HepG2 (cell line): ENCODE data around the gene P2RX3. TPM values are rescaled to one million over a fixed set of nuclear protein-coding genes. Genes with fewer than 3 reads are reported as not detected.

Experiments used
- ATAC-seq: fragments of 200-7000 bp; cut with Tn5 transposase; 3 replicates; pipeline ENCODE4 v1.9.1; 2020; ENCODE audit warnings: mild to moderate bottlenecking, moderate library complexity
- BruUV-seq: library from RNA; stranded (reverse); fragments of 400-500 nt; replicated peaks from 2 replicates; lab custom pipeline; 2021; lab: Mats Ljungman, UMichigan
- CTCF ChIA-PET: fragments of 300-600 bp; formaldehyde crosslinking; extraction: SDS; loops from one replicate; lab custom pipeline; 2021; ENCODE audit warnings: low total read pairs, inconsistent platforms, low intra/inter-chr PET ratio; lab: Yijun Ruan, JAX
- POLR2A ChIA-PET: fragments of 350-600 bp; sonication (Branson Sonifier 250); formaldehyde crosslinking; loops from one replicate; lab custom pipeline; 2020; ENCODE audit warnings: antibody characterized with exemption, inconsistent platforms; lab: Yijun Ruan, JAX
- DNase-seq: peaks from one replicate; pipeline ENCODE4 v3.0.0-alpha.2; 2015; ENCODE audit warnings: low spot score
- FAIRE-seq: peaks from 3 replicates; lab custom pipeline; 2011; peaks lifted over from hg19 to GRCh38; lab: Jason Lieb, UNC
- H2AFZ ChIP-seq: one replicate; pipeline ENCODE4 v1.6.1; 2011; ENCODE audit warnings: low read length, inconsistent platforms
- H3K27ac ChIP-seq: fragments of 300-600 bp; 3 replicates; pipeline ENCODE4 v1.8.0; 2011; ENCODE audit warnings: mixed run types, mild to moderate bottlenecking, mixed read lengths, low read length, inconsistent platforms; ENCODE audit not compliant: insufficient read depth; ENCODE audit errors: extremely low read length
- H3K27me3 ChIP-seq, 2 experiments: fragments of 200-600 bp in 1 of 2; 2 replicates in 1 of 2; 3 replicates in 1 of 2; pipeline versions ENCODE4 v1.6.0 to v1.8.0; 2011; ENCODE audit warnings: low read length in 2 of 2, mild to moderate bottlenecking in 2 of 2, moderate library complexity in 2 of 2, inconsistent platforms in 1 of 2; ENCODE audit not compliant: insufficient read depth in 2 of 2, control insufficient read depth in 1 of 2
- H3K36me3 ChIP-seq, 2 experiments: fragments of 200-600 bp in 1 of 2; replicated peaks in 1 of 2; 2 replicates in 1 of 2; 3 replicates in 1 of 2; pipeline versions ENCODE4 v1.5.1 to v1.8.0; 2011; ENCODE audit warnings: low read length in 2 of 2, inconsistent platforms in 1 of 2; ENCODE audit not compliant: insufficient read depth in 2 of 2, control insufficient read depth in 1 of 2
- H3K4me1 ChIP-seq: 2 replicates; pipeline ENCODE4 v1.5.1; 2012; ENCODE audit warnings: low read length, inconsistent platforms; ENCODE audit not compliant: insufficient read depth
- H3K4me2 ChIP-seq: 2 replicates; pipeline ENCODE4 v1.6.0; 2011; ENCODE audit warnings: low read depth, low read length, inconsistent platforms
- H3K4me3 ChIP-seq, 3 experiments: fragments of 200-600 bp in 1 of 3; sonication (generic), shearing (Covaris generic) in 1 of 3; replicated peaks in 1 of 3; 2 replicates each; pipeline ENCODE4 v1.5.1; 2011 to 2016; ENCODE audit warnings: low read length in 3 of 3, inconsistent platforms in 2 of 3, low read depth in 2 of 3, mild to moderate bottlenecking in 2 of 3, control low read depth in 1 of 3, mixed read lengths in 1 of 3; ENCODE audit not compliant: insufficient read depth in 1 of 3
- H3K79me2 ChIP-seq: one replicate; pipeline ENCODE4 v1.6.1; 2011; ENCODE audit warnings: low read length, inconsistent platforms; ENCODE audit not compliant: insufficient read depth
- H3K9ac ChIP-seq: 2 replicates; pipeline ENCODE4 v1.6.0; 2011; ENCODE audit warnings: mild to moderate bottlenecking, low read depth, low read length, inconsistent platforms; ENCODE audit not compliant: insufficient read depth
- H3K9me3 ChIP-seq: 2 replicates; pipeline ENCODE4 v1.5.1; 2012; ENCODE audit warnings: mild to moderate bottlenecking, low read length
- H4K20me1 ChIP-seq: 2 replicates; pipeline ENCODE4 v1.6.0; 2011; ENCODE audit warnings: inconsistent platforms, mild to moderate bottlenecking, low read length, moderate library complexity; ENCODE audit not compliant: insufficient read depth
- ARID3A ChIP-seq: IDR thresholded peaks from 2 replicates; pipeline ENCODE4 v1.6.1; 2012; ENCODE audit warnings: low read depth, low read length, improper control_type of control experiment
- NRL ChIP-seq: sonication (generic); formaldehyde crosslinking; IDR thresholded peaks from 2 replicates; pipeline ENCODE4 v1.5.0; 2020; ENCODE audit warnings: missing genetic modification reagents, mild to moderate bottlenecking, moderate library complexity, borderline replicate concordance
- SMC3 ChIP-seq: IDR thresholded peaks from 2 replicates; pipeline ENCODE4 v1.6.1; 2011; ENCODE audit warnings: low read length, improper control_type of control experiment
- SOX6 ChIP-seq, 2 experiments: fragments of 450-650 bp in 1 of 2; sonication (generic) in 1 of 2; formaldehyde crosslinking in 1 of 2; IDR thresholded peaks; 2 replicates each; pipeline versions ENCODE4 v1.4.0 to v1.6.1; 2017 to 2020; ENCODE audit warnings: antibody characterized with exemption in 1 of 2, mild to moderate bottlenecking in 1 of 2, missing genetic modification reagents in 1 of 2
- STAG1 ChIP-seq: sonication (generic); formaldehyde crosslinking; IDR thresholded peaks from 2 replicates; pipeline ENCODE4 v1.4.0; 2020; ENCODE audit warnings: missing genetic modification reagents
- TBX2 ChIP-seq: sonication (generic); formaldehyde crosslinking; IDR thresholded peaks from 2 replicates; pipeline ENCODE4 v1.5.0; 2020; ENCODE audit warnings: missing genetic modification reagents, mild to moderate bottlenecking, borderline replicate concordance
- XRCC5 ChIP-seq: fragments of 200-400 bp; formaldehyde crosslinking; optimal IDR thresholded peaks from 2 replicates; pipeline ENCODE3; 2017; ENCODE audit warnings: mild to moderate bottlenecking, low read length
- ZBTB7A ChIP-seq: sonication (generic); formaldehyde crosslinking; IDR thresholded peaks from 2 replicates; pipeline ENCODE4 v1.8.0; 2022; ENCODE audit warnings: mild to moderate bottlenecking, missing genetic modification reagents
- ZBTB8A ChIP-seq: sonication (generic); formaldehyde crosslinking; IDR thresholded peaks from 2 replicates; pipeline ENCODE4 v1.4.0; 2020; ENCODE audit warnings: mild to moderate bottlenecking, low read depth, missing genetic modification reagents, borderline replicate concordance
- ZNF460 ChIP-seq: sonication (generic); formaldehyde crosslinking; IDR thresholded peaks from 2 replicates; pipeline ENCODE4 v1.5.1; 2020; ENCODE audit warnings: missing genetic modification reagents, mild to moderate bottlenecking, borderline replicate concordance
- ZNF552 ChIP-seq: sonication (generic); formaldehyde crosslinking; IDR thresholded peaks from 2 replicates; pipeline ENCODE4 v1.9.0; 2022; ENCODE audit warnings: missing genetic modification reagents, mild to moderate bottlenecking, borderline replicate concordance
- ZNF670 ChIP-seq: sonication (generic); formaldehyde crosslinking; IDR thresholded peaks from 2 replicates; pipeline ENCODE4 v1.8.0; 2022; ENCODE audit warnings: mild to moderate bottlenecking, missing genetic modification reagents, borderline replicate concordance
- ZNF720 ChIP-seq: sonication (generic); formaldehyde crosslinking; IDR thresholded peaks from 2 replicates; pipeline ENCODE4 v1.4.0; 2020; ENCODE audit warnings: missing genetic modification reagents
- ZNF788 ChIP-seq: sonication (generic); formaldehyde crosslinking; IDR thresholded peaks from 2 replicates; pipeline ENCODE4 v1.5.0; 2020; ENCODE audit warnings: mild to moderate bottlenecking, missing genetic modification reagents, borderline replicate concordance
- WGBS: methylation state at CpG from one replicate; pipeline ENCODE4 v1.1.6; 2017; ENCODE audit warnings: low lambda C conversion rate; 5-methylcytosine and 5-hydroxymethylcytosine counted together
- in situ Hi-C: cut with HindIII; loops from 2 replicates; pipeline ENCODE4 v1.10.0; 2017; ENCODE audit warnings: low pct_unique_long_range_greater_than_20kb; ENCODE audit not compliant: extremely low pct_ligation_motif_present
- intact Hi-C: fragments of 100-400 bp; cut with micrococcal nuclease; formaldehyde crosslinking; loops from one replicate; pipeline ENCODE4 v1.10.0; 2022; ENCODE audit not compliant: unreplicated experiment
- polyA plus RNA-seq, 8 experiments: library from polyadenylated mRNA; depleted of rRNA in 3 of 8; stranded (reverse) in 7 of 8; unstranded in 1 of 8; fragments of >200 nt; fragmentation: Illumina TruSeq in 4 of 8; extraction: Trizol in 4 of 8; gene quantifications; 2 replicates each; pipeline versions ENCODE4 v1.2.1 to v1.2.3, GENCODE V29; 2011 to 2016; ENCODE audit warnings: low read depth in 4 of 8, missing spikeins in 1 of 8, mixed read lengths in 1 of 8; ENCODE audit not compliant: insufficient read depth in 1 of 8
- total RNA-seq, 5 experiments: library from RNA; depleted of rRNA; stranded (reverse); fragments of >200 nt; fragmentation: Illumina TruSeq; extraction: Trizol; gene quantifications; 2 replicates each; pipeline ENCODE4 v1.2.3, GENCODE V29; 2016; ENCODE audit warnings: low read depth in 1 of 5
- TF ChIP-seq, protein P1 (sequence below): sonication (generic); formaldehyde crosslinking; IDR thresholded peaks from 2 replicates; pipeline ENCODE4 v1.4.0; 2020; ENCODE audit warnings: missing genetic modification reagents
- TF ChIP-seq, protein P2 (sequence below): sonication (generic); formaldehyde crosslinking; IDR thresholded peaks from 2 replicates; pipeline ENCODE4 v1.8.0; 2023; ENCODE audit warnings: mild to moderate bottlenecking, missing genetic modification reagents

P2RX3 gene
- total and polyA plus RNA-seq, 2 of the 13 experiments (the other 11 are each of a cell fraction or from before 2014, with no cell fraction given): 0.08 TPM; not detected in 1

- intact Hi-C loops: loop anchor here (2.0 to 10.0 kb wide), 2 partner anchors 205 to 499 kb away; no protein-coding TSS in a partner anchor
- ATAC-seq (peak; percentile 72), FAIRE-seq (no peak), DNase-seq (no peak)
- 24% methylated on average over 11 of the region's 12 CpGs for WGBS
- Histone ChIP-seq H3K4me2 (peak overlapping the region; percentile 69), H3K27ac (no peak overlapping the region), H3K9me3 (no peaks in the 10 kb centered on the region), H3K4me3 (peak overlapping the region in 2 of 3 experiments; percentile 15 to 54; a peak in 2 of 6 replicates), H3K27me3 (peaks cover 0 to 28% of the 10 kb centered on the region in 2 experiments; a peak in 3 of 5 replicates), H2AFZ (no peak overlapping the region), H3K4me1 (peaks cover 43% of the 10 kb centered on the region), H4K20me1 (no peaks in the 10 kb centered on the region), H3K9ac (no peak overlapping the region), H3K79me2 (peaks cover 7% of the 10 kb centered on the region), H3K36me3 (no peaks in the 10 kb centered on the region)
- CTCF ChIA-PET: no interaction called here
- BruUV-seq: no TSS peak
- POLR2A ChIA-PET: interaction anchor here (1.7 kb wide), 1 partner anchor 15 kb away, joined by 5 read pairs; the partner anchor contains the start of gene TNKS1BP1
- in situ Hi-C loops: loop anchor here (10.0 kb wide), 1 partner anchor 225 kb away; the partner anchor contains the start of gene UBE2L6
- TF ChIP-seq SMC3 (peak; percentile 24; the same call in 1 of the 2 replicates), STAG1 (CRISPR knock-in tag) (peak; percentile 56), ARID3A (no peak), ZBTB7A (0 out of 2 replicates have a peak, but pooled peaks have one; percentile 39), NRL (CRISPR knock-in tag) (peak; percentile 45; the same call in 1 of the 2 replicates), ZBTB8A (CRISPR knock-in tag) (no peak), ZNF788 (CRISPR knock-in tag) (no peak; the same call in 1 of the 2 replicates), ZNF460 (no peak), TBX2 (CRISPR knock-in tag) (0 out of 2 replicates have a peak, but pooled peaks have one; percentile 46), SOX6 (IDR thresholded peaks at IDR 0.05) (no peak), SOX6 (CRISPR knock-in tag; IDR thresholded peaks at IDR 0.05) (0 out of 2 replicates have a peak, but pooled peaks have one; percentile 12), ZNF720 (no peak), XRCC5 (peak; percentile 32), ZNF552 (CRISPR knock-in tag) (no peak), ZNF670 (CRISPR knock-in tag) (no peak)
- TF ChIP-seq, protein P1, sequence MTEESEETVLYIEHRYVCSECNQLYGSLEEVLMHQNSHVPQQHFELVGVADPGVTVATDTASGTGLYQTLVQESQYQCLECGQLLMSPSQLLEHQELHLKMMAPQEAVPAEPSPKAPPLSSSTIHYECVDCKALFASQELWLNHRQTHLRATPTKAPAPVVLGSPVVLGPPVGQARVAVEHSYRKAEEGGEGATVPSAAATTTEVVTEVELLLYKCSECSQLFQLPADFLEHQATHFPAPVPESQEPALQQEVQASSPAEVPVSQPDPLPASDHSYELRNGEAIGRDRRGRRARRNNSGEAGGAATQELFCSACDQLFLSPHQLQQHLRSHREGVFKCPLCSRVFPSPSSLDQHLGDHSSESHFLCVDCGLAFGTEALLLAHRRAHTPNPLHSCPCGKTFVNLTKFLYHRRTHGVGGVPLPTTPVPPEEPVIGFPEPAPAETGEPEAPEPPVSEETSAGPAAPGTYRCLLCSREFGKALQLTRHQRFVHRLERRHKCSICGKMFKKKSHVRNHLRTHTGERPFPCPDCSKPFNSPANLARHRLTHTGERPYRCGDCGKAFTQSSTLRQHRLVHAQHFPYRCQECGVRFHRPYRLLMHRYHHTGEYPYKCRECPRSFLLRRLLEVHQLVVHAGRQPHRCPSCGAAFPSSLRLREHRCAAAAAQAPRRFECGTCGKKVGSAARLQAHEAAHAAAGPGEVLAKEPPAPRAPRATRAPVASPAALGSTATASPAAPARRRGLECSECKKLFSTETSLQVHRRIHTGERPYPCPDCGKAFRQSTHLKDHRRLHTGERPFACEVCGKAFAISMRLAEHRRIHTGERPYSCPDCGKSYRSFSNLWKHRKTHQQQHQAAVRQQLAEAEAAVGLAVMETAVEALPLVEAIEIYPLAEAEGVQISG (CRISPR knock-in tag): peak; percentile 60
- TF ChIP-seq, protein P2, sequence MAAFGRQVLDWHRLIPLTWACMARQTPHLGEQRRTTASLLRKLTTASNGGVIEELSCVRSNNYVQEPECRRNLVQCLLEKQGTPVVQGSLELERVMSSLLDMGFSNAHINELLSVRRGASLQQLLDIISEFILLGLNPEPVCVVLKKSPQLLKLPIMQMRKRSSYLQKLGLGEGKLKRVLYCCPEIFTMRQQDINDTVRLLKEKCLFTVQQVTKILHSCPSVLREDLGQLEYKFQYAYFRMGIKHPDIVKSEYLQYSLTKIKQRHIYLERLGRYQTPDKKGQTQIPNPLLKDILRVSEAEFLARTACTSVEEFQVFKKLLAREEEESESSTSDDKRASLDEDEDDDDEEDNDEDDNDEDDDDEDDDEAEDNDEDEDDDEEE (CRISPR knock-in tag): no peak
Measured at GRCh38 chr11:57340039-57340615, 2.0 kb downstream of the P2RX3 start.
